ENCODE measurements around the gene MBD3. TPM values are rescaled to one million over a fixed set of nuclear protein-coding genes. Genes with fewer than 3 reads are reported as not detected.

Gene MBD3
- total RNA-seq, 1 experiment from 2014 or later: 114 TPM

DNA sequence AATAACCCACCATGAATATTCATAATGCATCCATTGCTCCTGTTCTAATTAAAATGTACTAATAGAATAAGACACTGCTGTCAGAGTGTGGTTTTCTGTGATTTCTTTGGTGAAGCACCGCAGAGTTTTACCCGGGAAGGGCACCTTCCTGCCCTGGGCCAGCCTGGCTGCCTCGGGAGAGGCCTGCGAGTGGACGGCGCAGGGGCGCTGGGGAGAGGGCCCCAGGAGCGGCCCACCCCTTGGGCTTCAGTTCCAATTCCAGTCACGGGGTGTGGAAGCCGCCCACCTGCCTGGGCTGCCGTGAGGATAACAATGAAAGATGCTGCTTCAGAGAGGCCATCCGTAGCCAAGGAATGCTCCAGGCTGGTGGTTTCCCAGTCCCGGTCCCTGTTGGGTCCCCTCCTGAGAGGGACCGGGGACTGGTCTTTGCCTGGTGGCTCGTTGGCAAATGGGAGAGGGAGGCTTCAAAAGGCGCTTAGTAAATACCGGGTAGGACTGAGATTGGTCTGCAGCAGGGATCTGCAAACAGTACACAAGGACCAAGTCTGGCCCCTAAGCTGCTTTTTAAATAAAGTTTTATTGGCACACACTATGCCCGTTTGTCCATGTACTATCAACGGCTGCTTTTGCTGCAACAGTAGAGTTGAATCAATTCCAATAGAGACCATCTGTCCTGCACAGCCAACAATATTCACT, 41.7 kb upstream of the MBD3 start:
- TF ChIP-seq, protein P1, sequence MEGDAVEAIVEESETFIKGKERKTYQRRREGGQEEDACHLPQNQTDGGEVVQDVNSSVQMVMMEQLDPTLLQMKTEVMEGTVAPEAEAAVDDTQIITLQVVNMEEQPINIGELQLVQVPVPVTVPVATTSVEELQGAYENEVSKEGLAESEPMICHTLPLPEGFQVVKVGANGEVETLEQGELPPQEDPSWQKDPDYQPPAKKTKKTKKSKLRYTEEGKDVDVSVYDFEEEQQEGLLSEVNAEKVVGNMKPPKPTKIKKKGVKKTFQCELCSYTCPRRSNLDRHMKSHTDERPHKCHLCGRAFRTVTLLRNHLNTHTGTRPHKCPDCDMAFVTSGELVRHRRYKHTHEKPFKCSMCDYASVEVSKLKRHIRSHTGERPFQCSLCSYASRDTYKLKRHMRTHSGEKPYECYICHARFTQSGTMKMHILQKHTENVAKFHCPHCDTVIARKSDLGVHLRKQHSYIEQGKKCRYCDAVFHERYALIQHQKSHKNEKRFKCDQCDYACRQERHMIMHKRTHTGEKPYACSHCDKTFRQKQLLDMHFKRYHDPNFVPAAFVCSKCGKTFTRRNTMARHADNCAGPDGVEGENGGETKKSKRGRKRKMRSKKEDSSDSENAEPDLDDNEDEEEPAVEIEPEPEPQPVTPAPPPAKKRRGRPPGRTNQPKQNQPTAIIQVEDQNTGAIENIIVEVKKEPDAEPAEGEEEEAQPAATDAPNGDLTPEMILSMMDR (IDR thresholded peaks at IDR 0.05; ENCODE audit: unreplicated experiment): no peak
- H3K36me3 Mint-ChIP-seq (ENCODE audit: insufficient read depth, unreplicated experiment): peaks cover 44% of the 10 kb centered on the region
- DNase-seq (ENCODE audit: unreplicated experiment): no peak
- no peaks in the 10 kb centered on the region for H3K27me3 Mint-ChIP-seq (ENCODE audit: insufficient read depth, unreplicated experiment)
- intact Hi-C loops (cut with micrococcal nuclease): no loop called here
- POLR2A ChIA-PET: interaction anchor here (0.6 kb wide), 1 partner anchor 1104 kb away, joined by 3 read pairs; no protein-coding TSS in a partner anchor
- BruUV-seq (replicated peaks): no TSS peak
- no peak overlapping the region for H3K4me3 Mint-ChIP-seq (ENCODE audit: unreplicated experiment)
- peaks cover 5% of the 10 kb centered on the region for H3K4me1 Mint-ChIP-seq (ENCODE audit: insufficient read depth, unreplicated experiment)
- H3K27ac Mint-ChIP-seq (ENCODE audit: low read depth, unreplicated experiment): no peak overlapping the region
- H3K9me3 Mint-ChIP-seq (ENCODE audit: unreplicated experiment): peaks cover 8% of the 10 kb centered on the region
- CTCF ChIA-PET: interaction anchor here (1.0 kb wide), 1 partner anchor 38 kb away, joined by 4 read pairs; no protein-coding TSS in a partner anchor

DNA sequence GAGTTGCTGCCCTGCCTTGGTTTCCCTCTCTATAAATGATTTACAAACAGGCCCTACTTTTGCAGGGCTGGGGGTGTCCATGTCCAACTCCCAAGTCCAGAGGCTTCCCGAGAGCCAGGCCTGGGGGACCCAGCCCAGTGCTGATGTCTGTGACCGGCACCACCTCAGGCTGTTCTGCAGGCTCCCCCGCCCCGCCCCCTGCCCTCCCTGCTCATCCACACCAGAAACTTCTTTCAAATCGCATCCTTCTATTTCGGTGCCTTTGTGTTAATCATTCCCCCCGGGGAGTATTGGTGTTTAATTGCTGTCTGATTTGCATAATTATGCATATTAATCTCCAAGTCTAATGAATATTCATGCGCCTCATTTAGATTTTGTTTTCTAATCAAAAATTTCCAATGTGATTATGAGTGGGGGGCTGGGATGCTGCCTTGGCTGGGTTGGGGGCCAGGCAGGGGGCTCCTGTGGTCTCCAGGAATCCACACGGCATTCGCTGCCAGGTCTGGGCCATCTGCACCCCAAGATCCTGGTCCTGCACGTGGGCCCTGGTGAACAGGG, 40.7 kb upstream of the MBD3 start:
- H3K36me3 Mint-ChIP-seq (ENCODE audit: insufficient read depth, unreplicated experiment): peaks cover 35% of the 10 kb centered on the region
- H3K27ac Mint-ChIP-seq (ENCODE audit: low read depth, unreplicated experiment): no peak overlapping the region
- H3K27me3 Mint-ChIP-seq (ENCODE audit: insufficient read depth, unreplicated experiment): no peaks in the 10 kb centered on the region
- TF ChIP-seq, protein P1 (IDR thresholded peaks at IDR 0.05; ENCODE audit: unreplicated experiment): no peak
- BruUV-seq (replicated peaks): no TSS peak
- POLR2A ChIA-PET: no interaction called here
- intact Hi-C loops (cut with micrococcal nuclease): no loop called here
- peaks cover 5% of the 10 kb centered on the region for H3K4me1 Mint-ChIP-seq (ENCODE audit: insufficient read depth, unreplicated experiment)
- DNase-seq (ENCODE audit: unreplicated experiment): no peak
- peaks cover 8% of the 10 kb centered on the region for H3K9me3 Mint-ChIP-seq (ENCODE audit: unreplicated experiment)
- CTCF ChIA-PET: no interaction called here
- H3K4me3 Mint-ChIP-seq (ENCODE audit: unreplicated experiment): no peak overlapping the region

DNA sequence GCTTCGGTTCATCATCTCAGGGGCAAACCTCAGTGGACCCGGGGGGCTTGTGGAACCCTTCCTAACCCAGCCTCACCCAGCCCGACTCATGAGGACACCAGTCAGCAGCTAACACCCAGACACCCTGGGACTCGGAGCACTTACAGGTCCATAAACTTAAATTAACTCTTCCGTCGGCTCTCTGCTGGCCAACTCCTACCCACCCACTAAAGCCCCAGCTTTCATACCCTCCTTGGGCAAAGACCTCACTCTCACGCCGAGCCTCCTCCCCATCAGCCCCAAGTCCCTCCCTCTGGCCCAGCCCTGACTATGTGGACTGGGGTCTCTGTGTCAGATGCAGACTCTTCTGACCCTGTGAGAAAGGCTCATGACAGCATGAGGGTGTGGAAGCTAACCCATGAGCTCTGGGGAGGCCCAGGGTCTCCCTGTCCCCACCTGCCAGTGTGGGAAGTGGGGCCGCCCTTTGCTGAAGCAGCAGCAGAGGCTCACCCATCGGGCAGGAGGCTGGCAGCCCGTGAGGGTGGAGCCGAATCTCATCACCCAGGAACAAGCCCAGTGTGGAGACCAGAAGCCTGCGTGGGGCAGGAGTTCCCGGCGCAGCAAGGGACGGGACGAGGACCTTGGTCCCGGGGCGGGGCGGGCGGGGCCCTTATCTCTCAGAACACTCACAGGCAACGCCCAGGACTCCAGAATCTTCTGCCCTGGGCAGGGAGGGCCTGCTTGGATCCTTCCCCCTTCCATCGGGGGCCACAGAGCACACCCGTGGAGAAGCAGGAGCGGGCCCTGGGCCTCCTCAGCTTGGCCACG, 40.0 kb upstream of the MBD3 start:
- peaks cover 32% of the 10 kb centered on the region for H3K36me3 Mint-ChIP-seq (ENCODE audit: insufficient read depth, unreplicated experiment)
- peaks cover 5% of the 10 kb centered on the region for H3K4me1 Mint-ChIP-seq (ENCODE audit: insufficient read depth, unreplicated experiment)
- POLR2A ChIA-PET: interaction anchor here (0.6 kb wide), 1 partner anchor 19 kb away, joined by 3 read pairs; no protein-coding TSS in a partner anchor
- TF ChIP-seq, protein P1 (IDR thresholded peaks at IDR 0.05; ENCODE audit: unreplicated experiment): no peak
- CTCF ChIA-PET: no interaction called here
- peaks cover 8% of the 10 kb centered on the region for H3K9me3 Mint-ChIP-seq (ENCODE audit: unreplicated experiment)
- intact Hi-C loops (cut with micrococcal nuclease): no loop called here
- DNase-seq (ENCODE audit: unreplicated experiment): no peak
- no TSS peak for BruUV-seq (replicated peaks)
- H3K27ac Mint-ChIP-seq (ENCODE audit: low read depth, unreplicated experiment): no peak overlapping the region
- no peaks in the 10 kb centered on the region for H3K27me3 Mint-ChIP-seq (ENCODE audit: insufficient read depth, unreplicated experiment)
- H3K4me3 Mint-ChIP-seq (ENCODE audit: unreplicated experiment): no peak overlapping the region

DNA sequence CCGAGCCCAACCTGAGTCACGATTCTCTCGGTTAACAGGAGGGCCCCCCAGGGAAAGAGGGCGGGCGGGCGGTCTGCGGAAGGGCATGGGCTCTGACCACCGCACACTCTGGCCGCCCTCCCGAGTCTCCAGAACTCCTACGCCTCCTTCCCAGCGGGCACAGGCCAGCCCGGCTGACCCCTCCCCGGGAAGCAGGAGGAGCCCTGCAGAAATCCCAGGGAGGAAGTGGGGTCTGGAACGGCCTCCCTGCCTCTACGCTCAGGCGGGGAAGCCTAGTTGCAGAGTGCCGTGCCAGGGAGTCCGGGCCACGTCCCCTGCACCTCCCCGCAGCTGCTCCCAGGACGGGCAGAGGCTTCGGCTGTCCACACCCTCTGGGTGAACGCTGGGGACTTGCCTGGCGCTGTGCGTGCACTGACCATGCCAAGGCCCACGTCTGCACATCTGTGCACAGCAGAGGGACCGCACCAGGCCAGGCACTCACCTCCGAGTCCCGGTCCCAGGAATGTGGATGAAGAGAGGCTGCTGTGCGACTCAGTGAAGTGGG, 39.0 kb upstream of the MBD3 start:
- no TSS peak for BruUV-seq (replicated peaks)
- POLR2A ChIA-PET: interaction anchor here (0.6 kb wide), 1 partner anchor 20 kb away, joined by 3 read pairs; no protein-coding TSS in a partner anchor
- peaks cover 8% of the 10 kb centered on the region for H3K9me3 Mint-ChIP-seq (ENCODE audit: unreplicated experiment)

More for the DNA sequence above, 39.0 kb upstream of the MBD3 start:
- CTCF ChIA-PET: no interaction called here
- Mint-ChIP-seq H3K4me3 (ENCODE audit: unreplicated experiment) (no peak overlapping the region), H3K27me3 (ENCODE audit: insufficient read depth, unreplicated experiment) (no peaks in the 10 kb centered on the region), H3K27ac (ENCODE audit: low read depth, unreplicated experiment) (peak overlapping the region; percentile 69), H3K4me1 (ENCODE audit: insufficient read depth, unreplicated experiment) (peaks cover 5% of the 10 kb centered on the region), H3K36me3 (ENCODE audit: insufficient read depth, unreplicated experiment) (peaks cover 29% of the 10 kb centered on the region)
- no peak for DNase-seq (ENCODE audit: unreplicated experiment)
- intact Hi-C loops (cut with micrococcal nuclease): no loop called here
- TF ChIP-seq, protein P1 (IDR thresholded peaks at IDR 0.05; ENCODE audit: unreplicated experiment): no peak

All from MCF 10A (cell line).